Pancreas (tissue), 10 donors: ENCODE results near the gene MTUS2. TPM values are rescaled to one million over a fixed set of nuclear protein-coding genes. Genes with fewer than 3 reads are reported as not detected.

ENCODE experiments used
- ATAC-seq, 4 donors: fragments of 200-7000 bp; cut with Tn5 transposase; one replicate each; pipeline versions ENCODE4 v1.8.0 to v1.9.1; 2020; ENCODE audit warnings: mild to moderate bottlenecking in 4 of 4, moderate library complexity in 4 of 4
- DNase-seq, 6 donors: peaks; one replicate each; pipeline ENCODE4 v3.0.0-alpha.2; 2020
- FAIRE-seq: peaks from 2 replicates; lab custom pipeline; 2012; peaks lifted over from hg19 to GRCh38; lab: Jason Lieb, UNC
- H3K27ac ChIP-seq, 4 donors: fragments of 200-600 bp; sonication (generic); 1 replicate in 3 of 4; 2 replicates in 1 of 4; pipeline versions ENCODE4 v1.5.0 to v1.8.0; 2020
- H3K27me3 ChIP-seq, 4 donors: fragments of 200-600 bp; one replicate each; pipeline ENCODE4 v1.8.0; 2021
- H3K36me3 ChIP-seq, 3 donors: fragments of 200-600 bp; sonication (generic) in 1 of 3; one replicate each; pipeline versions ENCODE4 v1.5.0 to v1.8.0; 2020 to 2021
- H3K4me1 ChIP-seq, 3 donors: fragments of 200-600 bp; one replicate each; pipeline ENCODE4 v1.8.0; 2021
- H3K4me3 ChIP-seq, 4 donors: fragments of 200-600 bp; sonication (generic) in 2 of 4; one replicate each; pipeline versions ENCODE4 v1.5.0 to v1.8.0; 2020 to 2021
- H3K9me3 ChIP-seq, 4 donors: fragments of 200-600 bp; one replicate each; pipeline ENCODE4 v1.8.0; 2021
- whole genome bisulfite sequencing, 2 donors: extraction: QIAGEN DNeasy Blood & Tissue Kit; methylation state at CpG; one replicate each; pipeline ENCODE4 v1.1.7; 2013; 5-methylcytosine and 5-hydroxymethylcytosine counted together
- intact Hi-C, 3 donors: fragments of 100-400 bp; cut with DNase I; formaldehyde crosslinking; loops; one replicate each; pipeline versions ENCODE4 v1.11.1 to v1.14.2; 2022
- polyA plus RNA-seq, 2 donors: library from polyadenylated mRNA; stranded (reverse); fragments of 200-250 nt; gene quantifications; one replicate each; pipeline ENCODE4 v1.2.3, GENCODE V29; 2013
- total RNA-seq, 6 donors: library from RNA; stranded (reverse); fragmentation: NEBNext Ultra II Directional in 4 of 6; extraction: Animal tissue kit (Norgen Biotek cat#: 25700) in 4 of 6; gene quantifications; one replicate each; pipeline versions ENCODE4 v1.2.1 to v1.2.4, GENCODE V29; 2021 to 2023
- TF ChIP-seq, protein P1 (sequence below), 4 donors: fragments of 200-600 bp; sonication (generic) in 3 of 4; IDR thresholded peaks; one replicate each; pipeline versions ENCODE4 v1.5.0 to v1.8.0; 2021; ENCODE audit warnings: antibody characterized with exemption in 4 of 4
- donor health status: healthy with polysubstance abuse.
- donor health status: DM: no; HTN: no; CAD: no; lungs with moderate emphysema.
- donor health status: DM: no; HTN: no; CAD: no.
- donor health status: control.
- donor health status: control.
- donor health status: Bipolar disorder and iron deficiency.
- donor health status: DM: yes; HTN: yes; CAD: no.
- donor health status: DM: no; HTN: no; CAD: no.
- donor health status: DM: no; HTN: no; CAD: no.
- donor health status: DM: yes; HTN: yes; CAD: no.

Gene MTUS2
- total and polyA plus RNA-seq, 8 donors: 2.2 to 9.0 (median 4.8) TPM

DNA sequence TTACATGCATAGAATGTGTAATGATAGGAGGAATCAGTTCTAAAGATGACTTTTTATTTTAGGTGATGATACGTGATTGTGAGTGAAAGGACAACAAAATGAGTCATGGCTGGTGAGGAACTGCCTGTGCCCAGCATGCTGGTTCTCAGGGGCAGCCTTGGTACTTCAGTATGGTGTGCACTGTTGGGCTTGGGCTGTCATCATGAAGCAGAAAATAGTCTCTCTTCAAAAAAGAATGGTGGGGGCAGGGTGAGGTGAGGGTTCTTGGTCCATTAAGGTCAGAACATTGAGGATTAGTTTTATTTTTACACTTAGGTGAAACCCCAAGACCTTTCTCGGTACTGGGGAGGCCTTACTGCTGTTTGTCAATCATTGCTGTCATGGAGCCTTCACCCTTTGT is 309.5 kb downstream of the MTUS2 start:
- H3K27me3 ChIP-seq: no peaks in the 10 kb centered on the region
- no peaks in the 10 kb centered on the region for H3K9me3 ChIP-seq
- TF ChIP-seq, protein P1, sequence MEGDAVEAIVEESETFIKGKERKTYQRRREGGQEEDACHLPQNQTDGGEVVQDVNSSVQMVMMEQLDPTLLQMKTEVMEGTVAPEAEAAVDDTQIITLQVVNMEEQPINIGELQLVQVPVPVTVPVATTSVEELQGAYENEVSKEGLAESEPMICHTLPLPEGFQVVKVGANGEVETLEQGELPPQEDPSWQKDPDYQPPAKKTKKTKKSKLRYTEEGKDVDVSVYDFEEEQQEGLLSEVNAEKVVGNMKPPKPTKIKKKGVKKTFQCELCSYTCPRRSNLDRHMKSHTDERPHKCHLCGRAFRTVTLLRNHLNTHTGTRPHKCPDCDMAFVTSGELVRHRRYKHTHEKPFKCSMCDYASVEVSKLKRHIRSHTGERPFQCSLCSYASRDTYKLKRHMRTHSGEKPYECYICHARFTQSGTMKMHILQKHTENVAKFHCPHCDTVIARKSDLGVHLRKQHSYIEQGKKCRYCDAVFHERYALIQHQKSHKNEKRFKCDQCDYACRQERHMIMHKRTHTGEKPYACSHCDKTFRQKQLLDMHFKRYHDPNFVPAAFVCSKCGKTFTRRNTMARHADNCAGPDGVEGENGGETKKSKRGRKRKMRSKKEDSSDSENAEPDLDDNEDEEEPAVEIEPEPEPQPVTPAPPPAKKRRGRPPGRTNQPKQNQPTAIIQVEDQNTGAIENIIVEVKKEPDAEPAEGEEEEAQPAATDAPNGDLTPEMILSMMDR (IDR thresholded peaks at IDR 0.05): no peak
- no peak for ATAC-seq
- H3K36me3 ChIP-seq: no peaks in the 10 kb centered on the region
- DNase-seq: no peak
- 60 to 62% methylated on average over 2 of the region's 2 CpGs for WGBS, 2 donors
- no peak overlapping the region for H3K27ac ChIP-seq
- intact Hi-C loops: no loop called here
- no peaks in the 10 kb centered on the region for H3K4me1 ChIP-seq
- H3K4me3 ChIP-seq: no peak overlapping the region
- FAIRE-seq: no peak

DNA sequence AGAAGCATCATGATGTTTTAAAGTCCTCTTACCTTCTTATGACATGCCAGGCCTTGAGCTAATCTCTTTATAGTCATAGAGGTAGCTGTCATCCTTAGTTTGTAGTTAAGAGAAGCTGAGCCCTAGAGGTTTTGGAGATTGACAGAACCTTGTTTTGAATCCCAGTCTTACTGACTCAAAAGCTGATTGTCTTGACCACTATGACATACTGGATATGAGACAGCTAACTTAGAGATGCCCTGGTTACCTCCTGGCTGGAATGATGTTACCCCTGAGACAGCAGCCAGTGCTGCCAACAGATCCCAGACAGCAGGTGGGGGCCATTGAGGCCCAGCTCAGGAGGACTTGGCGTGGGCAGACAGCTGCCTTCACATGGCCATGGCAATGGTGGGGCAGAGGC is 311.0 kb downstream of the MTUS2 start:
- H3K27ac ChIP-seq: no peak overlapping the region
- H3K9me3 ChIP-seq: no peaks in the 10 kb centered on the region
- no peaks in the 10 kb centered on the region for H3K27me3 ChIP-seq
- ATAC-seq (no peak), DNase-seq (no peak), FAIRE-seq (no peak)
- no peaks in the 10 kb centered on the region for H3K4me1 ChIP-seq
- H3K36me3 ChIP-seq: no peaks in the 10 kb centered on the region
- TF ChIP-seq, protein P1 (IDR thresholded peaks at IDR 0.05): no peak
- no peak overlapping the region for H3K4me3 ChIP-seq
- 72 to 85% methylated on average over 1 of the region's 1 CpG for WGBS, 2 donors
- intact Hi-C loops: no loop called here

DNA sequence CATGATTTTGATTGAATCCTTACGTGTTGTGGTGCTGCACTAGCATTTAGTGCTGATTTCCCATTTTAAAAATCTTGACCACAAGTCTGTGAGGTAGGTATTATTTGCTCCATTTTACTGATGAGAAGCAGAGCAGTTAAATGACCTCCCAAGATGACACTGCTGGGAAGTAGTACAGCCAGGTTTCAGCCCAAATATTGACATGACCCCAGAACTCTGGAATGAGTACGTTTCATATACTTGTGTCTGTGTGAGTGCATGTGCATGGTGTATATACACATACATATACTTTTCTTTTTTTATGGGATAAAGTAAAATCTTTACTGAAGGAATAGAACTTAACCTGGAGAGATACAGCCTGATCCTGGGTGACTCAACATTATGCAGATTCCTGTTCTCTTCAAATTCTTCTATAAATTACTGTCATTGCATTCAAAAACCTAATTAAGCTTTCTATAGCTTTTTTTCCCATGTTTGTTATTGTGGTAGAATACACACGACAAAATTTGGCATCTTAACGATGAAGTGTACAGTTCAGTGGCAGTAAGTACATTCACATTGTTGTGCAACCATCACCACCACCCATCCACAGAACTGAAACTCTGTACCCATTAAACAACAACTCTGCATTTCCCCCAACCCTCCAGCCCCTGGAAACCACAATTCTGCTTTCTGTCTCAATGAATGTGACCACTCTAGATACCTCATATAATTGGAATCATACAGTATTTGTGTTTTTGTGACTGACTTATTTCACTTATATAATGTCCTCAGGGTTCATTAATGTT is 311.9 kb downstream of the MTUS2 start:
- Histone ChIP-seq H3K4me3 (no peak overlapping the region), H3K27ac (no peak overlapping the region), H3K9me3 (no peaks in the 10 kb centered on the region), H3K36me3 (no peaks in the 10 kb centered on the region), H3K4me1 (no peaks in the 10 kb centered on the region), H3K27me3 (no peaks in the 10 kb centered on the region)
- 65 to 66% methylated on average over 4 of the region's 4 CpGs for WGBS, 2 donors
- no peak for ATAC-seq
- intact Hi-C loops: no loop called here
- DNase-seq: no peak
- no peak for FAIRE-seq
- TF ChIP-seq, protein P1 (IDR thresholded peaks at IDR 0.05): no peak

DNA sequence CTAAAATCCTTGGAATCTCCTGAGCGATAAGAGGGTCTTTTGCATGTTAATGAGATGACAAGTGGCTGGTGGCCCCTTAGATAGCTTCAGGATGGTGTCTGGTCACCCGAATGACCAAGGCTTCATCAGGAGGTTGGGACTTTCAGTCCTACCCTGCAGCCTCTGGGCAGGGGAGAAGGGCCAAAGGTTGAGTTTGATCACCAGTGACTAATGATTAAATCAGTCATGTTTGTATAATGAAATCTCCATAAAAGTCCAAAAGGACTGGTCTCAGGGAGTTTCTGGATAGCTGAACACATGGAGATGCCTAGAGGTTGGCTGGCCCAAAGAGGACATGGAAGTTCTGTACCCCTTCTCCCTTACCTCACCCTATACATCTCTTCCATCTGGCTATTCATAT is 316.2 kb downstream of the MTUS2 start:
- TF ChIP-seq, protein P1 (IDR thresholded peaks at IDR 0.05): no peak
- WGBS, 2 donors: 67 to 82% methylated on average over 2 of the region's 2 CpGs
- no peak overlapping the region for H3K27ac ChIP-seq
- ATAC-seq (no peak), DNase-seq (no peak), FAIRE-seq (no peak)
- H3K27me3 ChIP-seq: no peaks in the 10 kb centered on the region
- H3K36me3 ChIP-seq: no peaks in the 10 kb centered on the region
- intact Hi-C loops: no loop called here
- no peak overlapping the region for H3K4me3 ChIP-seq
- H3K9me3 ChIP-seq: no peaks in the 10 kb centered on the region
- no peaks in the 10 kb centered on the region for H3K4me1 ChIP-seq

DNA sequence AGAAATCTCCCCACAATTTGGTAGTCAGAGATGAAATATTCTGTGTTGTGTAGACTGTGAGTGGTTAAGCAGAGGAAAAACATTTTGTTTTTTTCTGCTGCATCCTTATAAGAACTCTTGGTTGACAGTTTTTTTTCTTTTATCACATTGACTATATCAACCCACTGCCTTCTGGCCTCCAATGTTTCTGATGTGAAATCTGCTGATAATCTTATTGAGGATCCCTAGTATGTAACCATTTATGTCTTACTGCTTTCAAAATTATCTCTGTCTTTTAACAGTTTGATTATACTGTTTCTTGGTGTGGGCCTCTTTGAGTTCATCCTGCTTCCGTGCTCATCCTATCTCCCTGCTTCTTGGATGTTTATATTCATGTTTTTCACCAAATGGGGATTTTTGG is 316.9 kb downstream of the MTUS2 start:
- H3K4me3 ChIP-seq: no peak overlapping the region
- no peaks in the 10 kb centered on the region for H3K36me3 ChIP-seq
- H3K4me1 ChIP-seq: no peaks in the 10 kb centered on the region
- H3K9me3 ChIP-seq: no peaks in the 10 kb centered on the region
- no peaks in the 10 kb centered on the region for H3K27me3 ChIP-seq
- no peak for ATAC-seq
- no peak overlapping the region for H3K27ac ChIP-seq
- DNase-seq: no peak
- 63 to 69% methylated on average over 1 of the region's 1 CpG for WGBS, 2 donors
- TF ChIP-seq, protein P1 (IDR thresholded peaks at IDR 0.05): no peak
- intact Hi-C loops: no loop called here
- FAIRE-seq: no peak
